RWPE1 (cell line): Measurements from ENCODE around the gene CDA.

Source experiments
- CTCF ChIA-PET: fragments of 350-600 bp; sonication (Branson Sonifier 250); formaldehyde crosslinking; extraction: SDS; loops from one replicate; lab custom pipeline; 2021; lab: Yijun Ruan, JAX
- POLR2A ChIA-PET: fragments of 400-600 bp; formaldehyde crosslinking; extraction: SDS; loops from one replicate; lab custom pipeline; 2020; ENCODE audit warnings: antibody characterized with exemption; ENCODE audit not compliant: low non-redundant PET; lab: Yijun Ruan, JAX
- DNase-seq: peaks from one replicate; pipeline ENCODE4 v3.0.0; 2012; ENCODE audit warnings: low spot score
- H3K27ac ChIP-seq: fragments of 450-650 bp; 2 replicates; pipeline ENCODE4 v1.5.1; 2017
- CTCF ChIP-seq: fragments of 450-650 bp; conservative IDR thresholded peaks from 2 replicates; pipeline ENCODE4 v1.5.1; 2017; ENCODE audit warnings: low read depth, mild to moderate bottlenecking

CDA gene

GRCh38 chr1:20666146-20666545 is 77.2 kb downstream of the CDA start:
- TF ChIP-seq CTCF, result no peak
- no peak overlapping the region for H3K27ac ChIP-seq
- ChIA-PET CTCF (no interaction called here), POLR2A (interaction anchor here (0.6 kb wide), 1 partner anchor 115 kb away, joined by 3 read pairs; no protein-coding TSS in a partner anchor)
- no peak for DNase-seq

DNA sequence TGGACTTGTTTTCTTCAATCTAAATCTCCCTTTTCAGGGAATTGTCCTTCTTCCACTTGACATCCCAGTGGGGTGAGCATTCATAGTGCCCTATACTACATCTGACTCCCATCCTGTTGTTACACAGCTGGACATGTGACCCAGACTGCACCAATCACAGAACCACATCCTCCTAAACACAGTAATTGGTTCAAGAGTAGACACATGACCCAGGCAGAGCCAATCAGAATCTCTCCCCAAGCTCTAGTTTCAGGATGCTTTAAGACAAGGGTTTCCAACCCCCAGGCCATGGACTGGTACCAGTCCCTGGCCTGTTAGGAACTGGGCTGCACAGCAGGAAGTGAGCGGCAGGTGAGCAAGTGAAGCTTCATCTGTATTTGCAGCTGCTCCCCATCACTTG is 77.9 kb downstream of the CDA start:
- DNase-seq, result peak; percentile 62
- CTCF ChIA-PET, result no interaction called here

More for the DNA sequence above, 77.9 kb downstream of the CDA start:
- H3K27ac ChIP-seq, result no peak overlapping the region
- no peak for TF ChIP-seq CTCF
- POLR2A ChIA-PET, result interaction anchor here (0.6 kb wide), 1 partner anchor 115 kb away, joined by 3 read pairs; no protein-coding TSS in a partner anchor
